PC-3 (cell line): ENCODE measurements around the gene STK32C. TPM values are rescaled to one million over a fixed set of nuclear protein-coding genes. Genes with fewer than 3 reads are reported as not detected.

Experiments
- ATAC-seq: fragments of 200-7000 bp; cut with Tn5 transposase; 2 replicates; pipeline ENCODE4 v1.9.1; 2020; ENCODE audit warnings: mild to moderate bottlenecking, moderate library complexity
- BruUV-seq: library from RNA; stranded (reverse); fragments of 400-500 nt; replicated peaks from 2 replicates; lab custom pipeline; 2021; lab: Mats Ljungman, UMichigan
- CTCF ChIA-PET: fragments of 300-600 bp; sonication (Branson Sonifier 250); formaldehyde crosslinking; loops from one replicate; lab custom pipeline; 2022; ENCODE audit warnings: antibody characterized with exemption; lab: Charles Lee
- POLR2A ChIA-PET: fragments of 300-600 bp; sonication (Branson Sonifier 250); formaldehyde crosslinking; loops from one replicate; lab custom pipeline; 2022; ENCODE audit warnings: antibody characterized with exemption; ENCODE audit not compliant: unreplicated experiment; lab: Charles Lee
- DNase-seq: peaks from one replicate; pipeline ENCODE4 v3.0.0-alpha.2; 2015
- H2AFZ ChIP-seq: fragments of 300-600 bp; sonication (generic); 2 replicates; pipeline ENCODE4 v1.6.0; 2016; ENCODE audit warnings: antibody characterized with exemption, low read length
- H3F3A ChIP-seq: fragments of 300-600 bp; sonication (generic); one replicate; pipeline ENCODE4 v1.6.0; 2017; ENCODE audit warnings: antibody characterized with exemption, low read length, control low read depth, mild to moderate bottlenecking; ENCODE audit not compliant: unreplicated experiment
- H3K27ac ChIP-seq: fragments of 300-600 bp; sonication (generic); 2 replicates; pipeline ENCODE4 v1.5.1; 2016; ENCODE audit warnings: mild to moderate bottlenecking, low read length
- H3K27me3 ChIP-seq: fragments of 300-600 bp; sonication (generic); 2 replicates; pipeline ENCODE4 v1.6.1; 2016; ENCODE audit warnings: low read length, mixed read lengths
- H3K36me3 ChIP-seq: fragments of 300-600 bp; sonication (generic); 2 replicates; pipeline ENCODE4 v1.6.1; 2016; ENCODE audit warnings: low read depth, mixed run types, low read length, mixed read lengths
- H3K4me1 ChIP-seq: fragments of 300-600 bp; sonication (generic); 2 replicates; pipeline ENCODE4 v1.5.1; 2016; ENCODE audit warnings: low read length; ENCODE audit not compliant: insufficient read depth
- H3K4me2 ChIP-seq: fragments of 300-600 bp; sonication (generic); 2 replicates; pipeline ENCODE4 v1.6.0; 2016; ENCODE audit warnings: low read length
- H3K4me3 ChIP-seq: fragments of 300-600 bp; sonication (generic); 2 replicates; pipeline ENCODE4 v1.5.1; 2016; ENCODE audit warnings: mild to moderate bottlenecking, low read length, mixed read lengths
- H3K79me2 ChIP-seq: fragments of 300-600 bp; sonication (generic); 2 replicates; pipeline ENCODE4 v1.6.1; 2017; ENCODE audit warnings: low read length, mixed read lengths
- H3K9ac ChIP-seq: fragments of 300-600 bp; sonication (generic); 2 replicates; pipeline ENCODE4 v1.6.0; 2016; ENCODE audit warnings: mild to moderate bottlenecking, low read length
- H3K9me2 ChIP-seq: fragments of 300-600 bp; sonication (generic); replicated peaks from 2 replicates; pipeline ENCODE4 v1.6.1; 2016; ENCODE audit warnings: mixed run types, low read length, mixed read lengths
- H3K9me3 ChIP-seq: fragments of 300-600 bp; sonication (generic); 2 replicates; pipeline ENCODE4 v1.6.1; 2016; ENCODE audit warnings: low read length, mixed read lengths
- H4K20me1 ChIP-seq: fragments of 300-600 bp; sonication (generic); 2 replicates; pipeline ENCODE4 v1.6.1; 2016; ENCODE audit warnings: low read length, mixed read lengths
- CTCF ChIP-seq: fragments of 300-600 bp; sonication (generic); conservative IDR thresholded peaks from 2 replicates; pipeline ENCODE4 v1.5.1; 2017; ENCODE audit warnings: antibody characterized with exemption, low read depth, mild to moderate bottlenecking, low read length
- EZH2 ChIP-seq: fragments of 300-600 bp; sonication (generic); IDR thresholded peaks from one replicate; pipeline ENCODE4 v1.6.1; 2017; ENCODE audit warnings: antibody characterized with exemption, mild to moderate bottlenecking, low read length; ENCODE audit not compliant: unreplicated experiment
- EZH2phosphoT487 ChIP-seq: fragments of 300-600 bp; sonication (generic); IDR thresholded peaks from 2 replicates; pipeline ENCODE4 v1.6.1; 2018; ENCODE audit warnings: mild to moderate bottlenecking, antibody characterized with exemption, low read length, borderline replicate concordance
- intact Hi-C: fragments of 100-400 bp; cut with micrococcal nuclease; formaldehyde crosslinking; loops from 2 replicates; pipeline ENCODE4 v1.9.0; 2023
- total RNA-seq: library from RNA; depleted of rRNA; stranded (reverse); fragments of >200 nt; gene quantifications from 2 replicates; pipeline ENCODE4 v1.2.3, GENCODE V29; 2014

Gene STK32C
- total RNA-seq, 1 experiment from 2014 or later, result 28.3 TPM

GRCh38 chr10:132309879-132310591 is 2.3 kb upstream of the STK32C start:
- ATAC-seq, result no peak
- POLR2A ChIA-PET, result no interaction called here

GRCh38 chr10:132309471-132309865 is 1.7 kb upstream of the STK32C start:
- ATAC-seq, result no peak

More at GRCh38 chr10:132309879-132310591, 2.3 kb upstream of the STK32C start:
- CTCF ChIA-PET, result no interaction called here
- Histone ChIP-seq H3K27ac (no peak overlapping the region), H4K20me1 (no peaks in the 10 kb centered on the region), H3K9ac (no peak overlapping the region), H3K79me2 (peaks cover 14% of the 10 kb centered on the region; the same call in 1 of the 2 replicates), H3K9me2 (no peaks in the 10 kb centered on the region), H3K36me3 (no peaks in the 10 kb centered on the region), H3K4me2 (no peak overlapping the region), H3K4me1 (peaks cover 5% of the 10 kb centered on the region; the same call in 1 of the 2 replicates), H3F3A (no peaks in the 10 kb centered on the region), H2AFZ (no peak overlapping the region), H3K9me3 (no peaks in the 10 kb centered on the region), H3K4me3 (no peak overlapping the region), H3K27me3 (no peaks in the 10 kb centered on the region)
- intact Hi-C loops, result no loop called here
- no peak for TF ChIP-seq EZH2phosphoT487
- no peak for TF ChIP-seq CTCF
- no peak for TF ChIP-seq EZH2
- no TSS peak for BruUV-seq
- DNase-seq, result no peak

More at GRCh38 chr10:132309471-132309865, 1.7 kb upstream of the STK32C start:
- Histone ChIP-seq H3K27me3 (no peaks in the 10 kb centered on the region), H3K4me2 (no peak overlapping the region), H4K20me1 (no peaks in the 10 kb centered on the region), H3K9me3 (no peaks in the 10 kb centered on the region), H3K9ac (no peak overlapping the region), H3F3A (no peaks in the 10 kb centered on the region), H3K27ac (no peak overlapping the region), H3K36me3 (no peaks in the 10 kb centered on the region), H2AFZ (no peak overlapping the region), H3K4me3 (no peak overlapping the region), H3K79me2 (peaks cover 18% of the 10 kb centered on the region; the same call in 1 of the 2 replicates), H3K9me2 (no peaks in the 10 kb centered on the region), H3K4me1 (peaks cover 5% of the 10 kb centered on the region; the same call in 1 of the 2 replicates)
- TF ChIP-seq CTCF (no peak), EZH2phosphoT487 (no peak), EZH2 (no peak)
- POLR2A ChIA-PET, result interaction anchor here (0.6 kb wide), 1 partner anchor 21 kb away, joined by 9 read pairs; no protein-coding TSS in a partner anchor
- BruUV-seq, result no TSS peak
- CTCF ChIA-PET, result no interaction called here
- intact Hi-C loops, result no loop called here
- no peak for DNase-seq
